BE2C (cell line): ENCODE results near the gene SLC5A10.

Experiments
- DNase-seq: peaks from one replicate; pipeline ENCODE4 v3.0.0-alpha.2; 2020
- H3K27me3 ChIP-seq: fragments of 250-450 bp; sonication (Bioruptor Pico); 2 replicates; pipeline ENCODE4 v1.5.1; 2020; ENCODE audit warnings: mild to moderate bottlenecking
- H3K36me3 ChIP-seq: fragments of 250-450 bp; sonication (Bioruptor Pico); 2 replicates; pipeline ENCODE4 v1.5.1; 2020; ENCODE audit warnings: mild to moderate bottlenecking
- H3K4me1 ChIP-seq: fragments of 250-450 bp; sonication (Bioruptor Pico); 2 replicates; pipeline ENCODE4 v1.5.1; 2020
- H3K4me3 ChIP-seq: 2 replicates; pipeline ENCODE4 v1.5.1; 2011; ENCODE audit warnings: low read depth, low read length
- H3K9me3 ChIP-seq: fragments of 250-450 bp; sonication (Bioruptor Pico); 2 replicates; pipeline ENCODE4 v1.5.1; 2020
- TF ChIP-seq, protein P1 (sequence below): IDR thresholded peaks from 2 replicates; pipeline ENCODE4 v1.5.1; 2012; ENCODE audit warnings: mild to moderate bottlenecking, low read depth, low read length

SLC5A10 gene

DNA sequence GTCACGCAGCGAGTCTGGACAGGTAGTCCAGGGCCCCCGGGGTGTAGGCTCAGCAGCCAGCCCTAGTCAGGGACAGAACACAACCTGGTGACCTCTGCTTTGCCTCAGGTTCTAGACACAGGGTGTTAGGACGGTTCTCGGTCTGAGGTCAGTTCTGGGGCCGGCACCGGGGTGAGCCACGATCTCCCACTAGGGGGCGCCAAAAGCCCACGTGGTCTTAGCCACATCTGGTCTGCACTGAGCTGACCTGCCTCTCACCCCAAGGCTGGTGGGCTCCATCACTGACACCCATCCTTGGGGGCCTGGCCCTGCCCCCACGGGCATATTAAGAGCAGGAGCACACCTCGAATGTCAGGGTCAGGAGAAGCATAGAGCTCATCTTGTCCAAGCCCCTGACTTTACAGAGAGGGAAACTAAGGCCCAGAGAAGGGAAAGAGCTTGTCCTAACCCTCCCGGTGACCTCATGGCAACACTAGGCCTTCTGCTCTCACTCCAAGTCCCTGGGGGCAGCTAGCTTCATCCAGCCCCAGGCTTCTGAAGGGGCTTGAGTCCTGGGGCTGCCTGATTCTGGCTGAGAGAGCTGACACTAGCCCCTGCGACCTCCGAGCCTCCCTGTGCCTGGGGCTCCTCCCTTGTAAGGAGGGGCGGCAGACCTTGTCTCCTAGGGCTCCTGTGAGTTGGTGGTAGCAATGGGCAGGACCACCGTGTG, 9.0 kb downstream of the SLC5A10 start:
- Histone ChIP-seq H3K9me3 (no peaks in the 10 kb centered on the region), H3K4me1 (no peaks in the 10 kb centered on the region), H3K36me3 (no peaks in the 10 kb centered on the region), H3K4me3 (no peak overlapping the region), H3K27me3 (no peaks in the 10 kb centered on the region)
- DNase-seq, result peak; percentile 78
- TF ChIP-seq, protein P1, sequence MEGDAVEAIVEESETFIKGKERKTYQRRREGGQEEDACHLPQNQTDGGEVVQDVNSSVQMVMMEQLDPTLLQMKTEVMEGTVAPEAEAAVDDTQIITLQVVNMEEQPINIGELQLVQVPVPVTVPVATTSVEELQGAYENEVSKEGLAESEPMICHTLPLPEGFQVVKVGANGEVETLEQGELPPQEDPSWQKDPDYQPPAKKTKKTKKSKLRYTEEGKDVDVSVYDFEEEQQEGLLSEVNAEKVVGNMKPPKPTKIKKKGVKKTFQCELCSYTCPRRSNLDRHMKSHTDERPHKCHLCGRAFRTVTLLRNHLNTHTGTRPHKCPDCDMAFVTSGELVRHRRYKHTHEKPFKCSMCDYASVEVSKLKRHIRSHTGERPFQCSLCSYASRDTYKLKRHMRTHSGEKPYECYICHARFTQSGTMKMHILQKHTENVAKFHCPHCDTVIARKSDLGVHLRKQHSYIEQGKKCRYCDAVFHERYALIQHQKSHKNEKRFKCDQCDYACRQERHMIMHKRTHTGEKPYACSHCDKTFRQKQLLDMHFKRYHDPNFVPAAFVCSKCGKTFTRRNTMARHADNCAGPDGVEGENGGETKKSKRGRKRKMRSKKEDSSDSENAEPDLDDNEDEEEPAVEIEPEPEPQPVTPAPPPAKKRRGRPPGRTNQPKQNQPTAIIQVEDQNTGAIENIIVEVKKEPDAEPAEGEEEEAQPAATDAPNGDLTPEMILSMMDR, result peak; percentile 71

DNA sequence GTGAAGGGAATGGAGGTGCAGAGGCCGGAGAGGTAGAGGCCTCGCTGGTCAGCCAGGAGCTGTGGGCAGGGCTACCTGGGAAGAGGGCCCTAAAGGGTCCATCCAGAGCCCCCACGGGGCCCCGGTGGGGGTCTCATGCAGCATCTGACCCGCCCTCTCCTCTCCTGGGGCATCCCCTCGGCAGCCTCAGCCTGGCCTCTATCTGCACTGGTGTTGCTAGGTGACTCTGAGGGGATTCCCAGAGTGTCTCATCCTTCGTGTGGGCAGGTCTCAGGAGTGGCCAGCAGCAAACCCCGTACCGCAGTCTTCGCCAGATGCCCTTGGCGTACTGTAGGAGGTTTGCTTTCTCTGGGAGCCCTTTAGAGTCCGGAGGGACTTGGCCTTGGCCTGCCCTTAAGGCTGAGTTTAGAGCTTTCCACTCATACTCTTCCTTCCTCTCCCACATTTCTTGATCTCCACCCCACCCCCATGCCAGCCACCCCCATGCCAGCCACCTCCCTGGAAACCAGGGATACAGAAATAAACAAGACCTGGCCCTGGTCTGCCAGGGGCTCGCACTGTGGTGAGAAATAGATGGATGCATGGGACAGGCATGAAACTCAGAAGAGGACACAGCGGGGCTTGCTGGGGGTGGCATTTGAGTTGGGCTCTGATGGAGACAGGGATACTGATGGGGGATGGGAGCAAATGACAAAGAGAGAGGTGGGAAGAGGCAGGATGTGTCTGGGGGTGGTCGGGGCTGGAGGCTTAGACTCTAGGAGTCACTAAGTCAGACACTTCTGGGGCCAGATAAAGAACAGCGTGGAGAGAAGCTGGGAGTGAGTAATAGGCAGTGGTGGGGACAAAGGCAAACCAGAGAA, 9.9 kb downstream of the SLC5A10 start:
- Histone ChIP-seq H3K27me3 (no peaks in the 10 kb centered on the region), H3K36me3 (no peaks in the 10 kb centered on the region), H3K4me3 (no peak overlapping the region), H3K4me1 (no peaks in the 10 kb centered on the region), H3K9me3 (no peaks in the 10 kb centered on the region)
- TF ChIP-seq, protein P1, result no peak
- DNase-seq, result no peak

DNA sequence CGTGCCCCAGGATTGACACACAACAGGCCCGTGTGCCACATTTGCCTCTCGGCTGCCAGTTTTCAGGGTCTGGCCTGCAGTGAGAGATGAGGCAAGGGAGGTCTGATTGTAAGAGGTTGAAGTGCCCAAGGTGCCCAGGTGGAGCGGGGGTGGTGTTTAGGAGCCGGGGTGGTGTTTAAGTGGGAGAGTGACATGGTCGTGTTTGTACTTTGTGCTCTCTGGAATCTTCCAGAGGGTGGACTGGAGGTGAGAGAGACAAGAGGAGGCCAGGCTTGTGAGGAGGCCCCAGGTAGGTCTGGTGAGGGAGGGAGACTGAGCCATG, 10.5 kb downstream of the SLC5A10 start:
- TF ChIP-seq, protein P1, result no peak

DNA sequence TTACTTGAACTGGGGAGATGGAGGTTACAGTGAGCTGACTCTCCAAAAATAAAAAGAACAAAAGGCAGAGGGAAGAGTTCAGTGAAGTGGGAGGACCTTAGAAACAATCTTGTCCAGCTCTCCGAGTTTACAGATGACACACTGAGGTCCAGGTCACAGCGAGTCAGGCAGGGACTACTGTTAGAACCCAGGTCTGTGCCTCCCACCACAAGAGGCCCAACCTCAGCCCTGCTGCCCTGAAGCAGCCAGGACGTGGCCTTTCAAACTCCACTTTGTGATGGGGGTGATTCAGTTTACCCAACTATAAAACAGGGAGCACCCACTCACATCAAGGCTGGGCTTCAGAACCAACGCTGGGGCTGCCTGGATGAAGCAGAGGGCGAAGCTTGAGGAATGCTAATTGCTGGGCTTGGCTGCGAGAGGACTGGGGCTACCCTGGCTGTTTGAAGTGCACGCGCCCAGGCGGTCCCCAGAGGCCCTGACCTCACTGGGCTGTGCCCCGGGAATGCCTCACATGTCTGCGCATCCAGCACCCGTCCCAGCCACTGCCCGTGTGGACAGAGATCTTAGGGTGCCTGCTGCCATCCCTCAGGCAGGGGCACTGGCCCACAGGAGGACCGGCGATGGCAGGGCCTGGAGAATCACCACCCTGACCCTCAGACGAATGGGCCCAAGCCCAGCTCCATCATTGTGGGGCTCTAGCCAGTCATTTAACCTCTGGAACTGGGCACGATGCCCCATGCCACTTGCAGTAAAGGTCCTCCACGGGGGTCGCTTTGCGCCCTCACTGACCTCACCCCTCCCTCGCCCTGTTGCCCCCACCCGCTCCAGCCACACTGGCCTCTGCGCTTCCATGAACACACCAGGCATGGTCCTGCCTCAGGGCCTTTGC, 11.4 kb downstream of the SLC5A10 start:
- TF ChIP-seq, protein P1, result no peak
- no peak overlapping the region for H3K4me3 ChIP-seq
- no peak for DNase-seq
- H3K27me3 ChIP-seq, result no peaks in the 10 kb centered on the region
- no peaks in the 10 kb centered on the region for H3K9me3 ChIP-seq
- H3K4me1 ChIP-seq, result no peaks in the 10 kb centered on the region
- no peaks in the 10 kb centered on the region for H3K36me3 ChIP-seq

More for the DNA sequence above, 10.5 kb downstream of the SLC5A10 start:
- DNase-seq, result no peak
- no peaks in the 10 kb centered on the region for H3K36me3 ChIP-seq
- no peaks in the 10 kb centered on the region for H3K27me3 ChIP-seq
- no peaks in the 10 kb centered on the region for H3K9me3 ChIP-seq
- no peak overlapping the region for H3K4me3 ChIP-seq
- no peaks in the 10 kb centered on the region for H3K4me1 ChIP-seq

DNA sequence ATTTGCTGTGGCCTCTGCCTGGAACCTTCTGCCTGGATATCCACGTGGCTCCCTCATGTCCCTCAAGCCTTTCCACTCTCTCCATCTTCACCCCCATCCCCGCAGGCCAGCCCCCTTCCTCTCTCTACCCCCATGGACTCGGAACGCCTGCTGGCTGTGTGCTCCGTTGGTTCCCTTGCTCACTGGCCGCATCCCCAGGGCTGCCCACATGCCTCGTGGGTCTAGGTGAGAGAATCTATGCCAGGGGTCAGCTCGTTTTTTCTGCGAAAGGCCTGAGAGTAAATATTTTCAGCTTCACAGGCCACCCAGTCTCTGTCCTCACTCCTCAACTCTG, 12.0 kb downstream of the SLC5A10 start:
- H3K9me3 ChIP-seq, result no peaks in the 10 kb centered on the region
- no peaks in the 10 kb centered on the region for H3K36me3 ChIP-seq
- no peak for DNase-seq
- no peaks in the 10 kb centered on the region for H3K4me1 ChIP-seq
- H3K4me3 ChIP-seq, result no peak overlapping the region
- H3K27me3 ChIP-seq, result no peaks in the 10 kb centered on the region
- TF ChIP-seq, protein P1, result no peak
